GM18861 (cell line): ENCODE results near the gene TXNDC17.
A peak's percentile ranks its signal among the peaks of the same experiment; 100 is the strongest.
"Not testable (repeated sequence)": the region's sequence is repeated elsewhere in the genome, so short reads cannot be mapped to it uniquely, and the experiment has no call there.

Experiments used
- ATAC-seq: cut with Tn5 transposase; IDR thresholded peaks from one replicate; pipeline ENCODE4 v1.9.1; 2021; ENCODE audit not compliant: unreplicated experiment

TXNDC17 gene

GRCh38 chr17:6640536-6641246 is at the start of gene TXNDC17, which contains the start of gene KIAA0753:
Gene TXNDC17 (plus strand): TSS chr17:6641060. CDS start chr17:6641083, 23 bp downstream.
Gene KIAA0753 (minus strand): TSS chr17:6640711. CDS start chr17:6635103, 5,608 bp downstream.
- ATAC-seq: peak; percentile 84

DNA sequence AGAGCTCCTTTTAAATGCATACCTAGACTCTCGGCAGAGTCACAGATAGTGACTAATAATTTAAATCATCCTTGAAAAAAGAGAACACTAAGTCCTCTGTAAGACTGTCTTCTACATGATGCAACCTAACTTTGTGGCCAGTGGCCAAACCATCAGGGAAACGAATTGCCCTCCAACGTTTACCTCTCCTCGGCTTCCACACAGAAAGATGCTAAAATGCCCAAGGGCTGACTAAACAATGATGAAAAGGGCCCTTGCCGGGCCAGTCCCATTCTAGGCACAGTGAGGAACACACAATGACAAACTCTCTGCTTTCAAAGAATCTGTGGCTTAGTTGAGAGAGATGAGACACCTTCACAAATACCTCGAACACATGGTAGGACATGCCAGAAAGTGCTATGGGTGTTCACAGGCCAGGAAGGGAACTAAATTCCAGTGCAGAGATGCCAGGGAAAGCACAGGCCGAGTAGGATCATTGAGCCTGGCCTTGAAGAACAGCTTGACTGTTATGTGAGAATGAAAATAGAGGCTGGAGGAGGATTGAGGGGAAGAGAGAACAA is 49.2 kb upstream of the TXNDC17 start:
- no peak for ATAC-seq

DNA sequence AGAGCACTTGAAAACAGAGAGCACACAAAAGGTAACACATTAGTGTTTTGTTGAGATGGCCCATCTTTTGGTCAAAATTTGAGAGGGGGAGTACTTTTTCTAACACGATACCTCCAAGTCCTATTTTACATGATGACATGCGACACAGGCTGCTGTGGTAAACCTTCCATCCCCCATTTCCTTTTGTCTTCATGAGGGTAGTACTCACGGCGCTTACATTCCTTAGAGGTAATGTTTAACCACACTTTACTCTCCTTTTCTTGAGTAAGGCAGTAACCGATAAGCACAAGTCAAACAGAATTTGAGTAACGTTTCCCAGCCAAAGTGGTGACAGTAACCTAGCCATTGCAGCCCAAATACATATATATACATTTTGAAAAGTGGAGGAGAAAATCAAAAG is 48.7 kb upstream of the TXNDC17 start:
- ATAC-seq: no peak

- not testable (repeated sequence) for ATAC-seq
These were observed 47.5 kb upstream of the TXNDC17 start for GRCh38 chr17:6593371-6593770.

DNA sequence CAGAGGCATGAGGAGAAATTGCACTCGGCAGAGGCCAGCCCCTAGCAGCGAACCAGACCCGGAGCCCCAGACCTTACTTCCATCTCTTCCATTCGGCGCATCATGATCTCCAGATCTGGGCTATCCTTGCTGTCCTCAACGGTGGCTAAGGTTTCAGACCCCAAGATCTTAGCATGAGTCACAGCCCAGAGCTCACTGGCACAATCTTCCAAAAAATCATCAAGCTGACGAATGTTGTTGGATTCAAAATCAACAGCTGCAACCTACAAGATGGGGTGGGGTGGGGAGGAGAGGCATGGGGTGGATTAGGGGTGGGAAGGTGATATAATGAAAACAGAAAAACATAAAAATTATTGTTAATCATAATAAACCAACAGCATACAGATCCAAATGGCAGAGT is 44.8 kb upstream of the TXNDC17 start:
- no peak for ATAC-seq

GRCh38 chr17:6596511-6596910 is 44.3 kb upstream of the TXNDC17 start:
- ATAC-seq: no peak

- ATAC-seq: no peak
These were observed 43.9 kb upstream of the TXNDC17 start for GRCh38 chr17:6596941-6597340.

GRCh38 chr17:6597727-6598126 is 43.1 kb upstream of the TXNDC17 start:
- no peak for ATAC-seq

DNA sequence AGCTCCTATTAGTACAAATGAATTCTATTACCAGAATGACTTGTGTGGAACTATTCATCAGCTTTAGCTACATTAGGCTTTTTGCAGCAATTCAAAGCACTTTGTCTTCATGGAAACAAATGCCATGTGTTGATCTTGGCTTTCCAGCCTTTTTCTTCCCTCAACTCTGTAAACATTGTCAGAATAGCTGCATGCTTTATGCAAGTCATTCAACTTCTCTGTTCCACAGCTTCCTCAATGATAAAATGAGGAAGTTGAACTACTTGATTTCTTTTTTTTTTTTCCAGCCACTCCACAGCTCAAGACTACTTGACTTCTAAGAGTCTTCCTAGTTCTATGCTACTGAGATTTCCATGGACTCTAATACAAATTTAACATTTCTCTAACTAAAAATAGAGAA is 41.5 kb upstream of the TXNDC17 start:
- no peak for ATAC-seq

DNA sequence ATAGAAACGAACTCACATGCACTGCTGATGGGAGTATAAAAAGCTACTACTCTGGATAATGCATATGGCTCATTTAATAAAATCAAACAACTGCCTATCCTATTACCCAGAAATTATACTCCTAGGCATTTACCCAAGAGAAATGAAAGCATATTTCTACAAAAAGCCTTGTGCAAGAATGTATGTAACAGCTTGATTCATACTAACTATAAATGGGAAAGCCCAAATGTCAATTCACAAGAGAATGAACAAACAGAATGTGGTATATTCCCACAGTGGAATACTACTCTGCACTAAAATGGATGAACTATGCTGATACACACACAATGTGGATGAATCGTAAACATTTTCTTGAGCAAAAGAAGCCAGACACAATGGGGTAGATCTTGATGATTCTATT is 38.7 kb upstream of the TXNDC17 start:
- no peak for ATAC-seq

- no peak for ATAC-seq
These were observed 37.0 kb upstream of the TXNDC17 start for GRCh38 chr17:6603744-6604325.

DNA sequence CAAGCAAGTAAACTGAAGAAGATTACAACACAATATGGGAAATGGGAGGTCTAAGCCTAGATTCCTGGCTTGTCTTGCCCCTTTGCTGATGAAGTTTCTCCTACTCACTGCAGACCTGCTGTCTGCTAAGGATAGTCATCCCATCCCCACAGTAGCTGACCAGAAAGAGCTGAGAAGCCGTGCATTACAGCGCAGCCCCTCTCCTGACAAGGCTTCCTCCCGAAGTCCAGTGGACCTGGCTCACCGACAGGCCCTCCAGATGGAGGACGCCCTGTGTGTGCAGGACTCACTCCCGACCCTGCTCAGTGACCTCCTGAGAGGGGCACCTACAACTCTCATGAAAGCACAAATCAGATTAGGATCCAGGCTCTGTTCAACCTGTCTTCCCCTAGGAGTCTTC is 35.7 kb upstream of the TXNDC17 start:
- no peak for ATAC-seq

DNA sequence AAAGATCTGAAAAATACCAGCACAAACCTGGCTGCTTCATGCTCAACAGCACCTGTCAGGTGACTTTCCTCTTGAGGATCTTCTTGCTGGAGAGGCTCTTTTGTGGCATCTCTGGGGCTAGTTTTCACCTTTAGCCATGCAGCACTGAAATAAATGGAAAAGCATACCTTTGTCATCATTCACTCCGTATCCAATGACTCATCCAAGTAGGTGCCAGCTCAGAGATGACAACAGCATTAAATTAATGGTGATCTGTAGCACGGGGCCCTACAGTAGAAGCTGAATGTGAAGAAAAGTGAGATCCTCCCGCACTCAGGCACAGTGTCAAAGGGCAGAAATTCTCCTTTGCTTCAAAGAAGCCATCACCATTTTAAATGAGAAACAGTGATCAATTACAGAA is 32.5 kb upstream of the TXNDC17 start:
- no peak for ATAC-seq

GRCh38 chr17:6610011-6610410 is 30.8 kb upstream of the TXNDC17 start:
- ATAC-seq: no peak

DNA sequence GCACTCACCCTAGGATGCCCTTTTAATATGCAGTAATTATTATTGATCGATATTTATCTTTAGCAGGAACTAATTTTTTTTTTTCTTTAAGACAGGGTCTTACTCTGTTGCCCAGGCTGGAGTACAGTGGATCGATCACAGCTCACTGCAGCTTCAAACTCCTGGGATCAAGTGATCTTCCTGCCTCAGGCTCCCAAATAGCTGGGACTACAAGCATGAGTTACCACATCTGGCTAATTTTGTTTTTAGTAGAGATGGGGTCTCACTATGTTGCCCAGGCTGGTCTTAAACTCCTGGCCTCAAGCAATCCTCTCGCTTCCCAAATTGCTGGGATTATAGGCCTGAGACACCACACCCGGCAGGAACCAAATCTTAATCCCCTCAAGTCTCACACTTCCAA is 29.6 kb upstream of the TXNDC17 start:
- ATAC-seq: no peak

GRCh38 chr17:6623941-6624340 is 16.9 kb upstream of the TXNDC17 start:
- ATAC-seq: no peak

DNA sequence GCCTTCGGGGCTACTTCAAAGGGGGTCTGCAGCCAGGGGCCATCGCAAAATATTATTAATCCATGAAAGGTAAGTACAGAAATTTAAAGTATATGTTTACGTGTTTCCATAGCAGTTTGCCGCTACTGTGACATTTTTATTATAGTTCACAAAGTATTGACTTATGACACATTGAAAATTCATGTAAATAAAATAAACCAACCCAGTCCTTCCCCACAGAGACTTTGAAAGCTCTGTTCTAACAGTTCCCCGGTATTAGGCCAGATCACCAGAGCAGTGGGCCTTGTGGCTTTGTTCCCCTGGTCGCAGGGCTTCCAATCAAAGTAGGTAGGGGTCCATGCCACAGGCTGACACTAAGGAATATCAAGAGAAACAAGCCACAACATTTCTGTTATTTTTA is 14.2 kb upstream of the TXNDC17 start:
- no peak for ATAC-seq

- no peak for ATAC-seq
These were observed 13.8 kb upstream of the TXNDC17 start for GRCh38 chr17:6627019-6627418.

- ATAC-seq: no peak
These were observed 10.5 kb upstream of the TXNDC17 start for GRCh38 chr17:6630390-6630789.

DNA sequence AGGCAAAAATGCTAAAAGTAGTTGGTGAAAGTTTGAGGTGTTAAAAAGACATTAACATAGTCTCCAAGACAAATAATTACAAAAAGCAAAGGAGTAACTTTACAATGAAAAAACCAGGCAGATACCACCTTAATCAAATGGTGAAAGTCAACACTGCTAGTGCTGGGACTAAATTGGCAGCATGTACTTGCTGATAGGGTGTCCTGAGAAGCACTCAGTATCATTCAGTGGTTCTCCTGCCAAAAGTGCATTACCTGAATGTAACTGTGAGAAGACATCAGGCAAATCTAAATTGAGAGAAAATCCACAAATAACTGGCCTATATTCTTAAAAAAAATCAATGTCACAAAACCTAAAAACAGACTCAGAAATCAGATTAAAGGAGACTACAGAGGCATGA is 8.3 kb upstream of the TXNDC17 start:
- ATAC-seq: no peak

- ATAC-seq: no peak
These were observed 7.6 kb upstream of the TXNDC17 start for GRCh38 chr17:6633263-6633662.

- no peak for ATAC-seq
These were observed 4.8 kb upstream of the TXNDC17 start for GRCh38 chr17:6636105-6636504.
